Pancreas (tissue), 10 donors: ENCODE measurements around the gene GAS5. TPM values are rescaled to one million over a fixed set of nuclear protein-coding genes. Genes with fewer than 3 reads are reported as not detected.

ENCODE experiments used
- ATAC-seq, 4 donors: fragments of 200-7000 bp; cut with Tn5 transposase; one replicate each; pipeline versions ENCODE4 v1.8.0 to v1.9.1; 2020; ENCODE audit warnings: mild to moderate bottlenecking in 4 of 4, moderate library complexity in 4 of 4
- DNase-seq, 6 donors: peaks; one replicate each; pipeline ENCODE4 v3.0.0-alpha.2; 2020
- FAIRE-seq: peaks from 2 replicates; lab custom pipeline; 2012; peaks lifted over from hg19 to GRCh38; lab: Jason Lieb, UNC
- H3K27ac ChIP-seq, 4 donors: fragments of 200-600 bp; sonication (generic); 1 replicate in 3 of 4; 2 replicates in 1 of 4; pipeline versions ENCODE4 v1.5.0 to v1.8.0; 2020
- H3K27me3 ChIP-seq, 4 donors: fragments of 200-600 bp; one replicate each; pipeline ENCODE4 v1.8.0; 2021
- H3K36me3 ChIP-seq, 3 donors: fragments of 200-600 bp; sonication (generic) in 1 of 3; one replicate each; pipeline versions ENCODE4 v1.5.0 to v1.8.0; 2020 to 2021
- H3K4me1 ChIP-seq, 3 donors: fragments of 200-600 bp; one replicate each; pipeline ENCODE4 v1.8.0; 2021
- H3K4me3 ChIP-seq, 4 donors: fragments of 200-600 bp; sonication (generic) in 2 of 4; one replicate each; pipeline versions ENCODE4 v1.5.0 to v1.8.0; 2020 to 2021
- H3K9me3 ChIP-seq, 4 donors: fragments of 200-600 bp; one replicate each; pipeline ENCODE4 v1.8.0; 2021
- WGBS, 2 donors: extraction: QIAGEN DNeasy Blood & Tissue Kit; methylation state at CpG; one replicate each; pipeline ENCODE4 v1.1.7; 2013; 5-methylcytosine and 5-hydroxymethylcytosine counted together
- intact Hi-C, 3 donors: fragments of 100-400 bp; cut with DNase I; formaldehyde crosslinking; loops; one replicate each; pipeline versions ENCODE4 v1.11.1 to v1.14.2; 2022
- polyA plus RNA-seq, 2 donors: library from polyadenylated mRNA; stranded (reverse); fragments of 200-250 nt; gene quantifications; one replicate each; pipeline ENCODE4 v1.2.3, GENCODE V29; 2013
- total RNA-seq, 6 donors: library from RNA; stranded (reverse); fragmentation: NEBNext Ultra II Directional in 4 of 6; extraction: Animal tissue kit (Norgen Biotek cat#: 25700) in 4 of 6; gene quantifications; one replicate each; pipeline versions ENCODE4 v1.2.1 to v1.2.4, GENCODE V29; 2021 to 2023
- TF ChIP-seq, protein P1 (sequence below), 4 donors: fragments of 200-600 bp; sonication (generic) in 3 of 4; IDR thresholded peaks; one replicate each; pipeline versions ENCODE4 v1.5.0 to v1.8.0; 2021; ENCODE audit warnings: antibody characterized with exemption in 4 of 4
- donor health status: healthy with polysubstance abuse.
- donor health status: DM: no; HTN: no; CAD: no; lungs with moderate emphysema.
- donor health status: DM: no; HTN: no; CAD: no.
- donor health status: control.
- donor health status: control.
- donor health status: Bipolar disorder and iron deficiency.
- donor health status: DM: yes; HTN: yes; CAD: no.
- donor health status: DM: no; HTN: no; CAD: no.
- donor health status: DM: no; HTN: no; CAD: no.
- donor health status: DM: yes; HTN: yes; CAD: no.

GAS5 gene
- total and polyA plus RNA-seq, 8 donors, result 214 to 1,057 (median 502) TPM

DNA sequence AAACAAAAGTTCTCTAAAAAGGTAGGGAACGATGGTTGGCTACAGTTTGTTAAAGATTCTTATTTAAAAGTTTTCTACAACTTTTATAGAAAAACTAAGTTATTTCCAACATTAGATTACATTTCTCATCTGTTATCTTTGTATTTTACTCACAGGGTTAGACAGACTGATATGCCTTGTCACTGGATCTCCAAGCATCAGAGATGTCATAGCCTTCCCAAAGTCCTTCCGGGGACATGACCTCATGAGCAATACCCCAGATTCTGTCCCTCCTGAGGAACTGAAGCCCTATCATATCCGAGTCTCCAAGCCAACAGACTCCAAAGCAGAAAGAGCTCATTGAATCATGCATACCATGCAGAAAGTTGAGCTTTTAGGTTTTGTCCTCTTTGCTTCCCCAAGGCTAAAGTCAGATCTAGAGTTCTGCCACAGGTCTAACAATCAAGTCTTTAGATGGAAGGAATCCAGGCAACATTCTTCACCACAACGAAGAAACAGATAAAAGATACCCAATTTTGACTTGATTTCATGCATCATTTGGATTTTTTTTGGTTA is 10.3 kb downstream of the GAS5 start:
- FAIRE-seq (no peak), DNase-seq (no peak), ATAC-seq (no peak)
- H3K27ac ChIP-seq, result no peak overlapping the region
- H3K4me3 ChIP-seq, result no peak overlapping the region
- TF ChIP-seq, protein P1, sequence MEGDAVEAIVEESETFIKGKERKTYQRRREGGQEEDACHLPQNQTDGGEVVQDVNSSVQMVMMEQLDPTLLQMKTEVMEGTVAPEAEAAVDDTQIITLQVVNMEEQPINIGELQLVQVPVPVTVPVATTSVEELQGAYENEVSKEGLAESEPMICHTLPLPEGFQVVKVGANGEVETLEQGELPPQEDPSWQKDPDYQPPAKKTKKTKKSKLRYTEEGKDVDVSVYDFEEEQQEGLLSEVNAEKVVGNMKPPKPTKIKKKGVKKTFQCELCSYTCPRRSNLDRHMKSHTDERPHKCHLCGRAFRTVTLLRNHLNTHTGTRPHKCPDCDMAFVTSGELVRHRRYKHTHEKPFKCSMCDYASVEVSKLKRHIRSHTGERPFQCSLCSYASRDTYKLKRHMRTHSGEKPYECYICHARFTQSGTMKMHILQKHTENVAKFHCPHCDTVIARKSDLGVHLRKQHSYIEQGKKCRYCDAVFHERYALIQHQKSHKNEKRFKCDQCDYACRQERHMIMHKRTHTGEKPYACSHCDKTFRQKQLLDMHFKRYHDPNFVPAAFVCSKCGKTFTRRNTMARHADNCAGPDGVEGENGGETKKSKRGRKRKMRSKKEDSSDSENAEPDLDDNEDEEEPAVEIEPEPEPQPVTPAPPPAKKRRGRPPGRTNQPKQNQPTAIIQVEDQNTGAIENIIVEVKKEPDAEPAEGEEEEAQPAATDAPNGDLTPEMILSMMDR (IDR thresholded peaks at IDR 0.05), result no peak
- H3K9me3 ChIP-seq, result no peaks in the 10 kb centered on the region
- H3K36me3 ChIP-seq, result peaks cover 0 to 14% (median 4%) of the 10 kb centered on the region in 3 donors
- intact Hi-C loops, result loop anchor here in 1 of 3 donors (10.0 kb wide), 1 partner anchor 217 kb away; no protein-coding TSS in a partner anchor
- no peaks in the 10 kb centered on the region for H3K4me1 ChIP-seq
- no peaks in the 10 kb centered on the region for H3K27me3 ChIP-seq
- 77 to 84% methylated on average over 4 of the region's 4 CpGs for WGBS, 2 donors

DNA sequence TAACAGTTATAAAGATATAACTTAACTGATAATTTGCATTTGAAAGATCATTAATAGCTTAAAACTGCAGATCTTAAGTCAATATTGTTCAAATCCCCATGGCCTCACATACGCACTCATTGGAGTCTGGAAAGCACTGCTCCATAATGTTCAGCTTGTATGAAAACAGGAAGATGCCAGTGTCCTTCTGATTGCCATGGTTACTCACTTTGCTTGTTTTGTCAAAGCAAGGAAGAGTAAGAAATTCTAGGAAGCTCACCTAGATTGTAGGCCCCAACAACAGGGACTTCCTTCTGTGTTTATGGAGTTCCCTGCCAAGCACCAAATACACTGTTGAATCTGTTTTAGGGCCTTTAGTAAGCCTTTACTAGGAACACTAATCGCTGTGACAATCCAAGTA is 10.9 kb downstream of the GAS5 start:
- ATAC-seq, result no peak
- WGBS, 2 donors, result 82 to 96% methylated on average over 2 of the region's 2 CpGs
- no peaks in the 10 kb centered on the region for H3K4me1 ChIP-seq
- intact Hi-C loops, result loop anchor here in 1 of 3 donors (10.0 kb wide), 1 partner anchor 218 kb away; no protein-coding TSS in a partner anchor
- DNase-seq, result no peak
- TF ChIP-seq, protein P1 (IDR thresholded peaks at IDR 0.05), result no peak
- FAIRE-seq, result no peak
- no peaks in the 10 kb centered on the region for H3K9me3 ChIP-seq
- H3K27me3 ChIP-seq, result no peaks in the 10 kb centered on the region
- H3K27ac ChIP-seq, result no peak overlapping the region
- peaks cover 0 to 13% (median 4%) of the 10 kb centered on the region in 3 donors for H3K36me3 ChIP-seq
- no peak overlapping the region for H3K4me3 ChIP-seq

DNA sequence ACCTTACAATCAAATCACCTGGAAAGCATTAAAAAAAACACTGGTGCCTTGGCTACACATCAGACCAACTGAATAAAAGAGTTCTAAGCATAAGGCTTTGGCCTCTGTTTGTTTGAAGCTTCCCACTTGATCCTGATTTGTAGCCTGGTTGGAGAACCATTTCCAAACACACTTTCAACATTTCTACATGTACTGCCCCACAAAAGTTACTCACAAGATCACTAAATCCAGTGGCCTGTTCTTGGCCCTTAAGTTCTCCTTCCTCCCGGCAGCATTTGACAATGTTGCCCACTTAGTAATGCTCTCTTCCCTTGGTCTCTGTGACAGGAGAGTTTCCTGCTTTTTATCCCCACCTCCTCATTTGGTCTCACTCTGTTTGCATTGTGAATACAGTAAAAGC is 11.8 kb downstream of the GAS5 start:
- no peak for ATAC-seq
- Histone ChIP-seq H3K4me3 (no peak overlapping the region), H3K27ac (no peak overlapping the region), H3K4me1 (no peaks in the 10 kb centered on the region), H3K9me3 (no peaks in the 10 kb centered on the region), H3K36me3 (peaks cover 0 to 13% (median 4%) of the 10 kb centered on the region in 3 donors), H3K27me3 (no peaks in the 10 kb centered on the region)
- no peak for FAIRE-seq
- TF ChIP-seq, protein P1 (IDR thresholded peaks at IDR 0.05), result no peak
- intact Hi-C loops, result loop anchor here in 1 of 3 donors (10.0 kb wide), 1 partner anchor 219 kb away; no protein-coding TSS in a partner anchor
- WGBS, 2 donors, result 90 to 97% methylated on average over 1 of the region's 1 CpG
- no peak for DNase-seq

DNA sequence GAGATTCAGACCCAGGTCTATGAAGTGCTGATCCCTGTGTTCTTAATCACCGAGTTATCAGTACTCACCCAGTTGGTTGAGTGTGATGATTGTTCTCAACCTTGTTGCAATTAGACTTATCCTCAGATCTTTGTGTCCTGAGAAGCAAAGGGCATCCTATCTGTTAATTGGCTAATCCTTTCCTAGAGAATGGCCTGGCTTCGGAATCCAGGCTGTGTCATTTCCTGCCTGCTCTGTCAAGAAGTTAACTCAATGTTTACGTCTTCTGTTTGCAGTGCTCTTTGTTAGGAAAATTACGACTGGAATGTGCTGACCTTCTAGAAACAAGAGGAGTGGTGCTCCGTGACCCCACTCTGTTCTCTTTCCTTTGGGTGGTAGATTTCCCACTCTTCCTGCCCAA is 14.7 kb downstream of the GAS5 start:
- 82 to 83% methylated on average over 5 of the region's 5 CpGs for WGBS, 2 donors
- Histone ChIP-seq H3K9me3 (no peaks in the 10 kb centered on the region), H3K36me3 (peaks cover 0 to 4% (median under 1%) of the 10 kb centered on the region in 3 donors), H3K27me3 (no peaks in the 10 kb centered on the region), H3K4me3 (no peak overlapping the region), H3K4me1 (no peaks in the 10 kb centered on the region), H3K27ac (no peak overlapping the region)
- intact Hi-C loops, result loop anchor here in 1 of 3 donors (10.0 kb wide), 1 partner anchor 222 kb away; no protein-coding TSS in a partner anchor
- TF ChIP-seq, protein P1 (IDR thresholded peaks at IDR 0.05), result no peak
- no peak for FAIRE-seq
- DNase-seq, result no peak
- no peak for ATAC-seq

DNA sequence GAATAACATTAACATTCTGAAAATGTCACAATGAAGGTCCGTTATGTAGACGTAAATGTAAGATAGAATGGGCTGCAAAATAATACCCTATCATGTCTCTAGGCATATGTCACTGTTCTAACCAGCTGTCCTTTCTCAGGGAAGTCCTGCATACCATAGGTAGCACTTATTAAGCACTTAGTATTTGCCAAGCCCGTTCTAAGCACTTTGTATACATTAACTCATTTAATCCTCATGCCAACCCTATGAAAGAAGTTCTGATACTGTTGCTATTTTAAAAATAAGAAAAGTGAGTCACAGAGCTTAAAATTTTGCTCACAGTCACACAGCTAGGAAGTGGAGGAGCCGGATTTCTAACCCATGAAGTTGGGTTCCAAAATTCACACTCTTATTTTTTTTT is 15.7 kb downstream of the GAS5 start:
- Histone ChIP-seq H3K9me3 (no peaks in the 10 kb centered on the region), H3K4me3 (no peak overlapping the region), H3K27ac (no peak overlapping the region), H3K36me3 (peaks cover 0 to 4% (median 0%) of the 10 kb centered on the region in 3 donors), H3K27me3 (no peaks in the 10 kb centered on the region), H3K4me1 (no peaks in the 10 kb centered on the region)
- intact Hi-C loops, result loop anchor here in 1 of 3 donors (10.0 kb wide), 1 partner anchor 223 kb away; no protein-coding TSS in a partner anchor
- ATAC-seq (no peak), DNase-seq (no peak), FAIRE-seq (no peak)
- 75 to 84% methylated on average over 4 of the region's 4 CpGs for WGBS, 2 donors
- TF ChIP-seq, protein P1 (IDR thresholded peaks at IDR 0.05), result no peak
